SK-N-SH treated with all-trans-retinoic acid at 6 μM for 48 hours (cell line): Measurements from ENCODE around the gene IL4I1.

Experiments
- ARNTL ChIP-seq: fragments of 450-650 bp; formaldehyde crosslinking; IDR thresholded peaks from 2 replicates; pipeline ENCODE4 v1.5.0; 2020; ENCODE audit warnings: low read depth, mild to moderate bottlenecking, moderate library complexity, borderline replicate concordance
- BACH2 ChIP-seq: fragments of 250-450 bp; sonication (Bioruptor Pico); IDR thresholded peaks from 2 replicates; pipeline ENCODE4 v1.9.0; 2021; ENCODE audit warnings: mild to moderate bottlenecking, borderline replicate concordance
- CREB5 ChIP-seq: fragments of 250-450 bp; sonication (Bioruptor Pico); IDR thresholded peaks from 2 replicates; pipeline ENCODE4 v1.5.1; 2020; ENCODE audit warnings: low read depth, mild to moderate bottlenecking, moderate library complexity
- CSRNP3 ChIP-seq: fragments of 250-450 bp; sonication (Bioruptor Pico); IDR thresholded peaks from 2 replicates; pipeline ENCODE4 v1.5.1; 2021; ENCODE audit warnings: mild to moderate bottlenecking, moderate library complexity
- GLIS3 ChIP-seq: fragments of 250-450 bp; sonication (Bioruptor Pico); IDR thresholded peaks from 2 replicates; pipeline ENCODE4 v1.5.0; 2020; ENCODE audit warnings: mild to moderate bottlenecking, moderate library complexity
- PATZ1 ChIP-seq: fragments of 250-450 bp; sonication (Bioruptor Pico); IDR thresholded peaks from 2 replicates; pipeline ENCODE4 v1.8.0; 2020; ENCODE audit warnings: mild to moderate bottlenecking, moderate library complexity, borderline replicate concordance
- RARB ChIP-seq: fragments of 250-450 bp; sonication (Bioruptor Pico); IDR thresholded peaks from 2 replicates; pipeline ENCODE4 v1.8.0; 2021; ENCODE audit warnings: mild to moderate bottlenecking, moderate library complexity
- TCF4 ChIP-seq: fragments of 250-450 bp; sonication (Bioruptor Pico); IDR thresholded peaks from 2 replicates; pipeline ENCODE4 v1.8.0; 2021; ENCODE audit warnings: mild to moderate bottlenecking, moderate library complexity, borderline replicate concordance
- TSHZ2 ChIP-seq: fragments of 250-450 bp; sonication (Bioruptor Pico); IDR thresholded peaks from 2 replicates; pipeline ENCODE4 v1.5.0; 2020; ENCODE audit warnings: mild to moderate bottlenecking, moderate library complexity
- ZC3H10 ChIP-seq: fragments of 250-450 bp; sonication (Bioruptor Pico); IDR thresholded peaks from 2 replicates; pipeline ENCODE4 v1.5.1; 2021; ENCODE audit warnings: mild to moderate bottlenecking, moderate library complexity
- ZFP30 ChIP-seq: fragments of 450-650 bp; formaldehyde crosslinking; IDR thresholded peaks from 2 replicates; pipeline ENCODE4 v1.5.0; 2022; ENCODE audit warnings: mild to moderate bottlenecking, moderate library complexity
- ZNF565 ChIP-seq: fragments of 450-650 bp; formaldehyde crosslinking; conservative IDR thresholded peaks from 2 replicates; pipeline ENCODE4 v1.5.0; 2020; ENCODE audit warnings: low read depth, mild to moderate bottlenecking, moderate library complexity
- ZNF70 ChIP-seq: fragments of 450-650 bp; formaldehyde crosslinking; IDR thresholded peaks from 2 replicates; pipeline ENCODE4 v1.5.0; 2020; ENCODE audit warnings: mild to moderate bottlenecking, moderate library complexity

- no peak for TF ChIP-seq ARNTL (CRISPR knock-in tag)
- TF ChIP-seq TCF4, result no peak
- TF ChIP-seq ZNF70 (CRISPR knock-in tag), result no peak
- TF ChIP-seq PATZ1 (CRISPR knock-in tag), result no peak
- no peak for TF ChIP-seq RARB
- TF ChIP-seq ZFP30, result no peak
- TF ChIP-seq TSHZ2 (CRISPR knock-in tag), result no peak
- no peak for TF ChIP-seq CREB5 (CRISPR knock-in tag)
- TF ChIP-seq CSRNP3 (CRISPR knock-in tag), result no peak
- TF ChIP-seq GLIS3, result no peak
- no peak for TF ChIP-seq BACH2 (CRISPR knock-in tag)
- no peak for TF ChIP-seq ZC3H10 (CRISPR knock-in tag)
- no peak for TF ChIP-seq ZNF565 (CRISPR knock-in tag)
Observed at GRCh38 chr19:49946415-49946814, 49.7 kb upstream of the IL4I1 start.
